ENCODE results near the gene DIAPH1. TPM values are rescaled to one million over a fixed set of nuclear protein-coding genes. Genes with fewer than 3 reads are reported as not detected.

Gene DIAPH1
- total RNA-seq, 2 donors from 2014 or later: 104 to 106 TPM

DNA sequence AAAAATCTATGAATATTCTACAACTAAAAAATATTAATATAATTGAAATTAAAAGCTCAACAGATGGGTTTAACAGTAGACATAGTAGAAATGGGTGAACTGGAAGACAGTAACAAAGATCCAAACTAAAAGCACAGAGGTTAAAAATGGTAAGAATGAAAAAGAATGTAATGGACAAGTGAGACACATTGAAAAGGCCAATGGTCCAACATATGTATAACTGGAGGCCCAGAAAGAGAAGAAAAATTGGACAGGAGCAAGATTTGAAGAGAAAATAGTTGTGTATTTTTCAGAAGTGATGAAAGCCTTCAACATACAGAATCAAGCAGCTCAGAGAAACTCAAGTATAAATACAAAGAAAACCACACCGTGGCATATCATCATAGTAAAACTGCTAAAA, 71.3 kb downstream of the DIAPH1 start:
- Histone ChIP-seq H3K27ac (ENCODE audit: low read depth, low read length) (no peak overlapping the region), H3K36me3 (ENCODE audit: control insufficient read depth, insufficient read depth, low read length) (peaks cover 73% of the 10 kb centered on the region), H3K4me1 (ENCODE audit: control insufficient read depth, insufficient read depth, low read length) (no peaks in the 10 kb centered on the region), H3K4me3 (ENCODE audit: low read length) (peak overlapping the region; percentile 39), H3K27me3 (ENCODE audit: control insufficient read depth, insufficient read depth, low read length, poor library complexity, severe bottlenecking) (no peaks in the 10 kb centered on the region), H3K9me3 (ENCODE audit: control insufficient read depth, low read length) (peaks cover 26% of the 10 kb centered on the region), H3K9ac (ENCODE audit: extremely low read depth, low read length, poor library complexity, severe bottlenecking) (no peak overlapping the region)
- Mint-ChIP-seq H3K4me1 (no peaks in the 10 kb centered on the region), H3K36me3 (ENCODE audit: low read depth) (peaks cover 83% of the 10 kb centered on the region), H3K27ac (no peak overlapping the region), H3K4me3 (no peak overlapping the region), H3K9me3 (peaks cover 27% of the 10 kb centered on the region), H3K27me3 (ENCODE audit: insufficient read depth) (no peaks in the 10 kb centered on the region)
- TF ChIP-seq, protein P1, sequence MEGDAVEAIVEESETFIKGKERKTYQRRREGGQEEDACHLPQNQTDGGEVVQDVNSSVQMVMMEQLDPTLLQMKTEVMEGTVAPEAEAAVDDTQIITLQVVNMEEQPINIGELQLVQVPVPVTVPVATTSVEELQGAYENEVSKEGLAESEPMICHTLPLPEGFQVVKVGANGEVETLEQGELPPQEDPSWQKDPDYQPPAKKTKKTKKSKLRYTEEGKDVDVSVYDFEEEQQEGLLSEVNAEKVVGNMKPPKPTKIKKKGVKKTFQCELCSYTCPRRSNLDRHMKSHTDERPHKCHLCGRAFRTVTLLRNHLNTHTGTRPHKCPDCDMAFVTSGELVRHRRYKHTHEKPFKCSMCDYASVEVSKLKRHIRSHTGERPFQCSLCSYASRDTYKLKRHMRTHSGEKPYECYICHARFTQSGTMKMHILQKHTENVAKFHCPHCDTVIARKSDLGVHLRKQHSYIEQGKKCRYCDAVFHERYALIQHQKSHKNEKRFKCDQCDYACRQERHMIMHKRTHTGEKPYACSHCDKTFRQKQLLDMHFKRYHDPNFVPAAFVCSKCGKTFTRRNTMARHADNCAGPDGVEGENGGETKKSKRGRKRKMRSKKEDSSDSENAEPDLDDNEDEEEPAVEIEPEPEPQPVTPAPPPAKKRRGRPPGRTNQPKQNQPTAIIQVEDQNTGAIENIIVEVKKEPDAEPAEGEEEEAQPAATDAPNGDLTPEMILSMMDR (conservative IDR thresholded peaks at IDR 0.05): no peak
- DNase-seq: no peak
- 94% methylated on average over 1 of the region's 1 CpG; no CpG with 5 or more reads in 1 of the 2 experiments for whole genome bisulfite sequencing, 2 experiments (ENCODE audit: insufficient coverage in 1 of 2, insufficient read length in 1 of 2)

DNA sequence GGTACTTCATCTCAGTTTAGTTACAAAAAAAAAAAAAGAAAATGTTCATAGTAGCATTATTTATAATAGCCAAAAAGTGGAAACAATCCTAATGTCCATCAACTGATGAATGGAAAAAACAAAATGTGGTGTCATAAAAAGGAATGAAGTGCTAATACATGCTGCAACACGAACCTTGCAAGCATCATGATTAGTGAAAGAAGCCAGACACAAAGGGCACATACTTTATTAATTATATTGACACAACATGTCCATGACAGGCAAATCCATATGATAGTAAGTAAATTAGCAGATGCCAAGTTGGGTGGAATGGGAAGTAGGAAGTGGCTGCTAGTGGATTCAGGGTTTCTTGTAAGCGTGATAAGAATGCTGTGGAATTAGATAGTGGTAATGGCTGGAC, 75.7 kb downstream of the DIAPH1 start:
- TF ChIP-seq, protein P1 (conservative IDR thresholded peaks at IDR 0.05): no peak
- DNase-seq: no peak
- peaks cover 20% of the 10 kb centered on the region for H3K9me3 ChIP-seq (ENCODE audit: control insufficient read depth, low read length)
- no peaks in the 10 kb centered on the region for H3K4me1 ChIP-seq (ENCODE audit: control insufficient read depth, insufficient read depth, low read length)
- H3K27ac ChIP-seq (ENCODE audit: low read depth, low read length): no peak overlapping the region
- peaks cover 70% of the 10 kb centered on the region for H3K36me3 ChIP-seq (ENCODE audit: control insufficient read depth, insufficient read depth, low read length)
- Mint-ChIP-seq H3K27ac (no peak overlapping the region), H3K4me3 (no peak overlapping the region), H3K9me3 (peaks cover 16% of the 10 kb centered on the region), H3K27me3 (ENCODE audit: insufficient read depth) (no peaks in the 10 kb centered on the region), H3K4me1 (no peaks in the 10 kb centered on the region), H3K36me3 (ENCODE audit: low read depth) (peaks cover 66% of the 10 kb centered on the region)
- H3K27me3 ChIP-seq (ENCODE audit: control insufficient read depth, insufficient read depth, low read length, poor library complexity, severe bottlenecking): no peaks in the 10 kb centered on the region
- no peak overlapping the region for H3K4me3 ChIP-seq (ENCODE audit: low read length)
- 90% methylated on average over 1 of the region's 2 CpGs; no CpG with 5 or more reads in 1 of the 2 experiments for WGBS, 2 experiments (ENCODE audit: insufficient coverage in 1 of 2, insufficient read length in 1 of 2)
- no peak overlapping the region for H3K9ac ChIP-seq (ENCODE audit: extremely low read depth, low read length, poor library complexity, severe bottlenecking)

DNA sequence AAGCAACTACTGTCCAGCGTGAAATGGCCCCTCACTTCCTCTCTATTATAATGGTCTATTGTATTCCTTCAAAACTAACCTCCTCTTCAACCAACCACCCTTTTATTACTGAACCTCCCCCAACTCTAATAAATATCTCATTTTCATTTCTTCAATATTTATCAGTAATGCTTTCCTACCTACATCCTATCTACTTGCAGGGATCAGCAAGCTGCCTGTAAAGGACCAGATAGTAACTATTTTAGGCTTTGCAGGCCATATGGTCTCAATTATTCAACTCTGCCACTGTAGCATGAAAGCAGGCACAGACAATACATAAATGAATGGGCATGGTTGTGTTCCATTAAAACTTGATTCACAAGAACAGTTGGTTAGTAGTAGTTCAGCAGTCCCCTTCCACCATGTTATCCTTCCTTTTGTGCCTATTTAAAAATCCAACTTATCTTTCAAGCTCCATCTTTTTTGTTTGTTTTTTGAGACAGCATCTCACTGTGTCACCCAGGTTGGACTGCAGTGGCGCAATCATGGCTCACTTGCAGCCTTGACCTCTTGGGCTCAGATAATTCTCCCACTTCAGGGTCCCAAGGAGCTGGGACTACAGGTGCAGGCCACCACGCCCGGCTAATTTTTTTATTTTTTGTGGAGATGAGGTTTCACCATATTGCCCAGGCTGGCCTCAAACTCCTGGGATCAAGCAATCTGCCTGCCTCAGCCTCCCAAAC, 84.1 kb downstream of the DIAPH1 start:
- H3K27me3 ChIP-seq (ENCODE audit: control insufficient read depth, insufficient read depth, low read length, poor library complexity, severe bottlenecking): no peaks in the 10 kb centered on the region
- no peak overlapping the region for H3K4me3 Mint-ChIP-seq
- H3K36me3 Mint-ChIP-seq (ENCODE audit: low read depth): peaks cover 29% of the 10 kb centered on the region
- H3K9ac ChIP-seq (ENCODE audit: extremely low read depth, low read length, poor library complexity, severe bottlenecking): no peak overlapping the region
- no peaks in the 10 kb centered on the region for H3K27me3 Mint-ChIP-seq (ENCODE audit: insufficient read depth)
- no peak for DNase-seq
- no peaks in the 10 kb centered on the region for H3K4me1 Mint-ChIP-seq
- no peaks in the 10 kb centered on the region for H3K4me1 ChIP-seq (ENCODE audit: control insufficient read depth, insufficient read depth, low read length)
- no peak overlapping the region for H3K27ac Mint-ChIP-seq
- H3K4me3 ChIP-seq (ENCODE audit: low read length): no peak overlapping the region
- H3K9me3 Mint-ChIP-seq: no peaks in the 10 kb centered on the region
- H3K9me3 ChIP-seq (ENCODE audit: control insufficient read depth, low read length): peaks cover 4% of the 10 kb centered on the region
- no peak overlapping the region for H3K27ac ChIP-seq (ENCODE audit: low read depth, low read length)
- H3K36me3 ChIP-seq (ENCODE audit: control insufficient read depth, insufficient read depth, low read length): peaks cover 62% of the 10 kb centered on the region
- TF ChIP-seq, protein P1 (conservative IDR thresholded peaks at IDR 0.05): no peak
- WGBS, 2 experiments (ENCODE audit: insufficient coverage in 1 of 2, insufficient read length in 1 of 2): 96 to 98% methylated on average over 4 of the region's 4 CpGs
